Stimulated activated CD8-positive, alpha-beta memory T cell treated with anti-CD3 and anti-CD28 coated beads, Interleukin-15, amount 100 ng/mL, for 24 hours (primary cell): Measurements from ENCODE around the gene ANKRD27.
"Not testable (repeated sequence)": the region's sequence is repeated elsewhere in the genome, so short reads cannot be mapped to it uniquely, and the experiment has no call there.

Experiments used
- DNase-seq: peaks from one replicate; pipeline ENCODE4 v3.0.0-alpha.2; 2020; ENCODE audit warnings: low read depth

ANKRD27 gene

GRCh38 chr19:32652331-32652730, 22.6 kb downstream of the ANKRD27 start:
- not testable (repeated sequence) for DNase-seq

- no peak for DNase-seq
These were observed 23.2 kb downstream of the ANKRD27 start for GRCh38 chr19:32651729-32652140.

GRCh38 chr19:32650671-32651070, 24.3 kb downstream of the ANKRD27 start:
- DNase-seq: no peak

- no peak for DNase-seq
These were observed 25.2 kb downstream of the ANKRD27 start for GRCh38 chr19:32649751-32650150.

- no peak for DNase-seq
These were observed 27.6 kb downstream of the ANKRD27 start for GRCh38 chr19:32647361-32647760.

- no peak for DNase-seq
These were observed 28.4 kb downstream of the ANKRD27 start for GRCh38 chr19:32646556-32646955.

GRCh38 chr19:32642771-32643170, 32.2 kb downstream of the ANKRD27 start:
- peak; percentile 10 for DNase-seq

- no peak for DNase-seq
These were observed 36.4 kb downstream of the ANKRD27 start for GRCh38 chr19:32638625-32639024.

GRCh38 chr19:32637480-32637879, 37.5 kb downstream of the ANKRD27 start:
- DNase-seq: no peak

- DNase-seq: no peak
These were observed 43.6 kb downstream of the ANKRD27 start for GRCh38 chr19:32631381-32631780.

- DNase-seq: no peak
These were observed 44.6 kb downstream of the ANKRD27 start for GRCh38 chr19:32630338-32630737.

GRCh38 chr19:32627714-32628270, 47.2 kb downstream of the ANKRD27 start:
- DNase-seq: no peak

GRCh38 chr19:32626969-32627368, 48.0 kb downstream of the ANKRD27 start:
- no peak for DNase-seq

GRCh38 chr19:32624410-32624809, 50.6 kb downstream of the ANKRD27 start:
- no peak for DNase-seq

GRCh38 chr19:32622002-32622401, 53.0 kb downstream of the ANKRD27 start:
- no peak for DNase-seq

GRCh38 chr19:32619051-32619685, 55.8 kb downstream of the ANKRD27 start:
- no peak for DNase-seq

- DNase-seq: no peak
These were observed 59.4 kb downstream of the ANKRD27 start for GRCh38 chr19:32615569-32615968.

GRCh38 chr19:32614916-32615315, 60.1 kb downstream of the ANKRD27 start:
- DNase-seq: no peak

GRCh38 chr19:32613008-32613407, 62.0 kb downstream of the ANKRD27 start:
- DNase-seq: no peak

- no peak for DNase-seq
These were observed 63.8 kb downstream of the ANKRD27 start for GRCh38 chr19:32611161-32611560.

- no peak for DNase-seq
These were observed 67.5 kb downstream of the ANKRD27 start for GRCh38 chr19:32607479-32607878.

GRCh38 chr19:32606289-32606688, 68.7 kb downstream of the ANKRD27 start:
- no peak for DNase-seq

- no peak for DNase-seq
These were observed 69.4 kb downstream of the ANKRD27 start for GRCh38 chr19:32605544-32605943.

GRCh38 chr19:32603961-32604360, 71.0 kb downstream of the ANKRD27 start:
- no peak for DNase-seq
